GM21360 (cell line): Measurements from ENCODE around the gene EHMT1.
"Not testable (repeated sequence)": the region's sequence is repeated elsewhere in the genome, so short reads cannot be mapped to it uniquely, and the experiment has no call there.

ENCODE experiments used
- ATAC-seq: cut with Tn5 transposase; IDR thresholded peaks from one replicate; pipeline ENCODE4 v1.9.1; 2021; ENCODE audit warnings: mild to moderate bottlenecking, moderate library complexity; ENCODE audit not compliant: unreplicated experiment

The EHMT1 gene

GRCh38 chr9:137879052-137879451 is 260.2 kb downstream of the EHMT1 start:
- no peak for ATAC-seq

GRCh38 chr9:137879566-137880150 is 260.9 kb downstream of the EHMT1 start:
- no peak for ATAC-seq

- no peak for ATAC-seq
These were observed 261.6 kb downstream of the EHMT1 start for GRCh38 chr9:137880160-137880975.

GRCh38 chr9:137880976-137881530 is 262.2 kb downstream of the EHMT1 start:
- ATAC-seq, result no peak

- no peak for ATAC-seq
These were observed 263.0 kb downstream of the EHMT1 start for GRCh38 chr9:137881591-137882505.

- no peak for ATAC-seq
These were observed 263.7 kb downstream of the EHMT1 start for GRCh38 chr9:137882506-137882821.

GRCh38 chr9:137883977-137884376 is 265.2 kb downstream of the EHMT1 start:
- ATAC-seq, result not testable (repeated sequence)

- not testable (repeated sequence) for ATAC-seq
These were observed 265.7 kb downstream of the EHMT1 start for GRCh38 chr9:137884547-137884946.

GRCh38 chr9:137885121-137885520 is 266.3 kb downstream of the EHMT1 start:
- ATAC-seq, result not testable (repeated sequence)
